Gastroesophageal sphincter (tissue), 4 donors: ENCODE results near the gene TTLL9. TPM values are rescaled to one million over a fixed set of nuclear protein-coding genes. Genes with fewer than 3 reads are reported as not detected.

Experiments used
- ATAC-seq: fragments of 150-250 bp; one replicate; pipeline ENCODE4 v1.9.1; 2016; ENCODE audit warnings: mild to moderate bottlenecking, moderate library complexity
- H3K27ac ChIP-seq, 4 donors: fragments of 200-600 bp; sonication (generic) in 3 of 4; 1 replicate in 3 of 4; 2 replicates in 1 of 4; pipeline ENCODE4 v1.5.1; 2016 to 2019
- H3K27me3 ChIP-seq: fragments of 200-600 bp; sonication (generic); one replicate; pipeline ENCODE4 v1.5.1; 2019
- H3K36me3 ChIP-seq, 2 donors: fragments of 200-600 bp; sonication (generic); one replicate each; pipeline ENCODE4 v1.5.1; 2019; ENCODE audit warnings: control low read depth in 1 of 2
- H3K4me1 ChIP-seq, 3 donors: fragments of 200-600 bp; sonication (generic); 1 replicate in 2 of 3; 2 replicates in 1 of 3; pipeline ENCODE4 v1.5.1; 2016 to 2019; ENCODE audit warnings: control low read depth in 2 of 3
- H3K4me3 ChIP-seq, 2 donors: fragments of 200-600 bp; sonication (generic); one replicate each; pipeline ENCODE4 v1.5.1; 2019; ENCODE audit warnings: mild to moderate bottlenecking in 1 of 2, moderate library complexity in 1 of 2
- H3K9me3 ChIP-seq, 3 donors: fragments of 200-600 bp; sonication (generic); one replicate each; pipeline ENCODE4 v1.5.1; 2017 to 2019; ENCODE audit warnings: control low read depth in 2 of 3
- CTCF ChIP-seq, 4 experiments: fragments of 200-600 bp in 2 of 4; fragments of 450-650 bp in 2 of 4; sonication (generic) in 1 of 4; IDR thresholded peaks; one replicate each; pipeline ENCODE4 v1.5.1; 2017 to 2019; ENCODE audit warnings: antibody characterized with exemption in 4 of 4, mild to moderate bottlenecking in 2 of 4, moderate library complexity in 2 of 4
- EP300 ChIP-seq: sonication (generic); formaldehyde crosslinking; IDR thresholded peaks from one replicate; pipeline ENCODE4 v1.6.1; 2017; ENCODE audit warnings: antibody characterized with exemption, mild to moderate bottlenecking
- POLR2A ChIP-seq, 2 donors: fragments of 450-650 bp; IDR thresholded peaks; one replicate each; pipeline ENCODE4 v1.6.1; 2017; ENCODE audit warnings: antibody characterized with exemption in 2 of 2, mild to moderate bottlenecking in 2 of 2, moderate library complexity in 1 of 2
- POLR2AphosphoS5 ChIP-seq: sonication (generic); formaldehyde crosslinking; IDR thresholded peaks from one replicate; pipeline ENCODE4 v1.6.1; 2017; ENCODE audit warnings: antibody characterized with exemption
- WGBS, 2 donors: methylation state at CpG; one replicate each; pipeline ENCODE4 v1.1.5; 2018; ENCODE audit warnings: low coverage in 1 of 2; 5-methylcytosine and 5-hydroxymethylcytosine counted together
- total RNA-seq, 4 donors: library from RNA; depleted of rRNA; stranded (reverse); fragments of >200 nt; gene quantifications; one replicate each; pipeline ENCODE4 v1.1.0, GENCODE V29; 2016

Gene TTLL9
- total RNA-seq, 4 donors from 2014 or later = 0.47 TPM; not detected in 3

- WGBS, 2 donors = 76 to 92% methylated on average over 4 of the region's 4 CpGs
- H3K27ac ChIP-seq = no peak overlapping the region
- no peaks in the 10 kb centered on the region for H3K9me3 ChIP-seq
- peaks cover 71% of the 10 kb centered on the region for H3K27me3 ChIP-seq
- ATAC-seq = no peak
- no peak for TF ChIP-seq POLR2A (IDR thresholded peaks at IDR 0.05)
- no peak for TF ChIP-seq CTCF (IDR thresholded peaks at IDR 0.05)
- TF ChIP-seq POLR2AphosphoS5 = no peak
- no peak overlapping the region for H3K4me3 ChIP-seq
- no peaks in the 10 kb centered on the region for H3K4me1 ChIP-seq
- H3K36me3 ChIP-seq = no peaks in the 10 kb centered on the region
Observed at GRCh38 chr20:31922588-31922987, 52.2 kb downstream of the TTLL9 start.

- TF ChIP-seq CTCF (IDR thresholded peaks at IDR 0.05) = no peak
- TF ChIP-seq POLR2AphosphoS5 = no peak
- TF ChIP-seq EP300 = no peak
- TF ChIP-seq POLR2A (IDR thresholded peaks at IDR 0.05) = no peak
- Histone ChIP-seq H3K4me3 (no peak overlapping the region), H3K27ac (no peak overlapping the region), H3K4me1 (no peaks in the 10 kb centered on the region), H3K9me3 (no peaks in the 10 kb centered on the region), H3K27me3 (peaks cover 71% of the 10 kb centered on the region), H3K36me3 (no peaks in the 10 kb centered on the region)
- WGBS, 2 donors = 47 to 59% methylated on average over 8 to 13 of the region's 13 CpGs
- ATAC-seq = no peak
Observed at GRCh38 chr20:31923388-31924331, 53.2 kb downstream of the TTLL9 start.

- Histone ChIP-seq H3K4me1 (no peaks in the 10 kb centered on the region), H3K27me3 (peaks cover 64% of the 10 kb centered on the region), H3K36me3 (no peaks in the 10 kb centered on the region), H3K9me3 (no peaks in the 10 kb centered on the region), H3K27ac (no peak overlapping the region), H3K4me3 (no peak overlapping the region)
- TF ChIP-seq POLR2AphosphoS5 (no peak), CTCF (IDR thresholded peaks at IDR 0.05) (no peak), POLR2A (IDR thresholded peaks at IDR 0.05) (no peak), EP300 (no peak)
- WGBS, 2 donors = 92% methylated on average over 8 of the region's 8 CpGs; no CpG with 5 or more reads in 1 of the 2 donors
- ATAC-seq = no peak
Observed at GRCh38 chr20:31924561-31924960, 54.1 kb downstream of the TTLL9 start.

- no peak overlapping the region for H3K4me3 ChIP-seq
- H3K36me3 ChIP-seq = no peaks in the 10 kb centered on the region
- 22 to 51% methylated on average over 3 to 7 of the region's 9 CpGs for WGBS, 2 donors
- no peaks in the 10 kb centered on the region for H3K4me1 ChIP-seq
- TF ChIP-seq EP300 (no peak), POLR2AphosphoS5 (no peak), CTCF (IDR thresholded peaks at IDR 0.05) (no peak), POLR2A (IDR thresholded peaks at IDR 0.05) (no peak)
- no peak overlapping the region for H3K27ac ChIP-seq
- no peak for ATAC-seq
- peaks cover 53% of the 10 kb centered on the region for H3K27me3 ChIP-seq
- no peaks in the 10 kb centered on the region for H3K9me3 ChIP-seq
Observed at GRCh38 chr20:31925631-31926030, 55.2 kb downstream of the TTLL9 start.

- no peaks in the 10 kb centered on the region for H3K9me3 ChIP-seq
- no peak for TF ChIP-seq POLR2A (IDR thresholded peaks at IDR 0.05)
- TF ChIP-seq POLR2AphosphoS5 = no peak
- no peak for TF ChIP-seq CTCF (IDR thresholded peaks at IDR 0.05)
- no peak for TF ChIP-seq EP300
- ATAC-seq = no peak
- no peaks in the 10 kb centered on the region for H3K36me3 ChIP-seq
- no peak overlapping the region for H3K27ac ChIP-seq
- 69 to 74% methylated on average over 2 of the region's 2 CpGs for WGBS, 2 donors
- no peaks in the 10 kb centered on the region for H3K4me1 ChIP-seq
- H3K4me3 ChIP-seq = no peak overlapping the region
- peaks cover 49% of the 10 kb centered on the region for H3K27me3 ChIP-seq
Observed at GRCh38 chr20:31926493-31926892, 56.1 kb downstream of the TTLL9 start.
